Left ventricle myocardium inferior (tissue), 1 donor: ENCODE measurements around the gene PRDM12. TPM values are rescaled to one million over a fixed set of nuclear protein-coding genes. Genes with fewer than 3 reads are reported as not detected.

Experiments used
- DNase-seq: peaks from one replicate; pipeline ENCODE4 v3.0.0-alpha.2; 2020
- H3K27ac ChIP-seq: fragments of 200-600 bp; replicated peaks from 2 replicates; pipeline ENCODE4 v1.8.0; 2021
- H3K27me3 ChIP-seq: fragments of 200-600 bp; 2 replicates; pipeline ENCODE4 v1.8.0; 2021; ENCODE audit warnings: low read depth
- H3K36me3 ChIP-seq: fragments of 200-600 bp; 2 replicates; pipeline ENCODE4 v1.8.0; 2021
- H3K4me1 ChIP-seq: fragments of 200-600 bp; 2 replicates; pipeline ENCODE4 v1.8.0; 2021
- H3K4me3 ChIP-seq: fragments of 200-600 bp; 2 replicates; pipeline ENCODE4 v1.8.0; 2021; ENCODE audit warnings: mild to moderate bottlenecking, moderate library complexity
- H3K9me3 ChIP-seq: fragments of 200-600 bp; replicated peaks from 2 replicates; pipeline ENCODE4 v1.8.0; 2021
- CTCF ChIP-seq: fragments of 200-600 bp; IDR thresholded peaks from 2 replicates; pipeline ENCODE4 v1.8.0; 2021; ENCODE audit warnings: antibody characterized with exemption, mild to moderate bottlenecking, borderline replicate concordance
- intact Hi-C: fragments of 100-400 bp; cut with micrococcal nuclease; formaldehyde crosslinking; loops from one replicate; pipeline ENCODE4 v1.11.0; 2022
- total RNA-seq: library from RNA; stranded (reverse); fragmentation: NEBNext Ultra II Directional; extraction: Animal tissue kit (Norgen Biotek cat#: 25700); gene quantifications from one replicate; pipeline ENCODE4 v1.2.1, GENCODE V29; 2021
- donor health status: DM: no; HTN: yes; CAD: no; lungs with severe emphysema.

The PRDM12 gene
- total RNA-seq, 1 donor from 2014 or later = not detected

- Histone ChIP-seq H3K4me3 (no peak overlapping the region), H3K36me3 (peaks cover 84% of the 10 kb centered on the region), H3K27ac (no peak overlapping the region), H3K4me1 (peaks cover 26% of the 10 kb centered on the region), H3K9me3 (no peaks in the 10 kb centered on the region), H3K27me3 (no peaks in the 10 kb centered on the region)
- no peak for DNase-seq
- intact Hi-C loops = no loop called here
- no peak for TF ChIP-seq CTCF
Observed at GRCh38 chr9:130634801-130635200, 29.6 kb upstream of the PRDM12 start.

GRCh38 chr9:130635306-130635705 is 29.1 kb upstream of the PRDM12 start:
- H3K27me3 ChIP-seq = no peaks in the 10 kb centered on the region
- peaks cover 21% of the 10 kb centered on the region for H3K4me1 ChIP-seq
- no peak for TF ChIP-seq CTCF
- H3K27ac ChIP-seq = no peak overlapping the region
- intact Hi-C loops = no loop called here
- H3K4me3 ChIP-seq = no peak overlapping the region
- DNase-seq = no peak
- H3K36me3 ChIP-seq = peaks cover 79% of the 10 kb centered on the region
- H3K9me3 ChIP-seq = no peaks in the 10 kb centered on the region

GRCh38 chr9:130635721-130636647 is 28.4 kb upstream of the PRDM12 start:
- Histone ChIP-seq H3K27me3 (no peaks in the 10 kb centered on the region), H3K27ac (no peak overlapping the region), H3K9me3 (no peaks in the 10 kb centered on the region), H3K4me1 (peaks cover 14% of the 10 kb centered on the region), H3K36me3 (peaks cover 72% of the 10 kb centered on the region), H3K4me3 (no peak overlapping the region)
- TF ChIP-seq CTCF = no peak
- DNase-seq = no peak
- intact Hi-C loops = no loop called here

- H3K4me3 ChIP-seq = no peak overlapping the region
- H3K36me3 ChIP-seq = peaks cover 66% of the 10 kb centered on the region
- peaks cover 7% of the 10 kb centered on the region for H3K4me1 ChIP-seq
- no peak for DNase-seq
- H3K27me3 ChIP-seq = no peaks in the 10 kb centered on the region
- H3K27ac ChIP-seq = no peak overlapping the region
- H3K9me3 ChIP-seq = no peaks in the 10 kb centered on the region
- intact Hi-C loops = no loop called here
- TF ChIP-seq CTCF = no peak
Observed at GRCh38 chr9:130636648-130637020, 27.8 kb upstream of the PRDM12 start.

GRCh38 chr9:130638284-130639123 is 25.9 kb upstream of the PRDM12 start:
- H3K27me3 ChIP-seq = no peaks in the 10 kb centered on the region
- peaks cover 47% of the 10 kb centered on the region for H3K36me3 ChIP-seq
- H3K9me3 ChIP-seq = no peaks in the 10 kb centered on the region
- H3K4me1 ChIP-seq = no peaks in the 10 kb centered on the region
- TF ChIP-seq CTCF = no peak
- no peak overlapping the region for H3K4me3 ChIP-seq
- no peak for DNase-seq
- intact Hi-C loops = no loop called here
- H3K27ac ChIP-seq = no peak overlapping the region
